Trophoblast cell (in vitro differentiated cells and primary cell): ENCODE measurements around the gene LYRM7. TPM values are rescaled to one million over a fixed set of nuclear protein-coding genes. Genes with fewer than 3 reads are reported as not detected.
"Not testable (repeated sequence)": the region's sequence is repeated elsewhere in the genome, so short reads cannot be mapped to it uniquely, and the experiment has no call there.

Experiments used
- DNase-seq, 2 donors: peaks; one replicate each; pipeline ENCODE4 v3.0.0-alpha.2; 2016
- H2AFZ ChIP-seq: 2 replicates; pipeline ENCODE4 v1.6.1; 2013; ENCODE audit warnings: low read length, moderate library complexity, mild to moderate bottlenecking; ENCODE audit not compliant: insufficient read depth, poor library complexity
- H2AK5ac ChIP-seq: 2 replicates; pipeline ENCODE4 v1.6.1; 2013; ENCODE audit warnings: mild to moderate bottlenecking, low read length
- H2BK120ac ChIP-seq: 2 replicates; pipeline ENCODE4 v1.6.1; 2013; ENCODE audit warnings: low read length, mild to moderate bottlenecking, moderate library complexity; ENCODE audit not compliant: insufficient read depth, poor library complexity
- H2BK12ac ChIP-seq: 2 replicates; pipeline ENCODE4 v1.6.1; 2013; ENCODE audit warnings: mild to moderate bottlenecking, low read length, moderate library complexity
- H2BK5ac ChIP-seq: 2 replicates; pipeline ENCODE4 v1.6.1; 2013; ENCODE audit warnings: low read length, low read depth, moderate library complexity, mild to moderate bottlenecking; ENCODE audit not compliant: poor library complexity
- H3K14ac ChIP-seq: 2 replicates; pipeline ENCODE4 v1.6.1; 2013; ENCODE audit warnings: mild to moderate bottlenecking, low read length
- H3K18ac ChIP-seq: 2 replicates; pipeline ENCODE4 v1.6.1; 2013; ENCODE audit warnings: mild to moderate bottlenecking, low read length
- H3K23ac ChIP-seq: 2 replicates; pipeline ENCODE4 v1.6.1; 2013; ENCODE audit warnings: low read length
- H3K27ac ChIP-seq: 2 replicates; pipeline ENCODE4 v1.5.1; 2013; ENCODE audit warnings: low read depth, mild to moderate bottlenecking, inconsistent platforms, low read length, moderate library complexity
- H3K27me3 ChIP-seq: 2 replicates; pipeline ENCODE4 v1.6.1; 2013; ENCODE audit warnings: inconsistent platforms, mild to moderate bottlenecking, low read length, moderate library complexity; ENCODE audit not compliant: insufficient read depth
- H3K36me3 ChIP-seq, 2 experiments: 1 replicate in 1 of 2; 2 replicates in 1 of 2; pipeline ENCODE4 v1.6.1; 2013; ENCODE audit warnings: low read length in 2 of 2, mild to moderate bottlenecking in 2 of 2, moderate library complexity in 1 of 2; ENCODE audit not compliant: insufficient read depth in 2 of 2, control insufficient read depth in 1 of 2
- H3K4ac ChIP-seq: 2 replicates; pipeline ENCODE4 v1.6.1; 2013; ENCODE audit warnings: low read depth, mild to moderate bottlenecking, low read length, moderate library complexity
- H3K4me1 ChIP-seq, 2 experiments: 1 replicate in 1 of 2; 2 replicates in 1 of 2; pipeline ENCODE4 v1.6.1; 2013; ENCODE audit warnings: low read length in 2 of 2, mild to moderate bottlenecking in 2 of 2, moderate library complexity in 1 of 2; ENCODE audit not compliant: insufficient read depth in 2 of 2, control insufficient read depth in 1 of 2
- H3K4me2 ChIP-seq: 2 replicates; pipeline ENCODE4 v1.6.1; 2013; ENCODE audit warnings: inconsistent platforms, mild to moderate bottlenecking, low read length, moderate library complexity
- H3K4me3 ChIP-seq: 2 replicates; pipeline ENCODE4 v1.5.1; 2013; ENCODE audit warnings: mild to moderate bottlenecking, low read depth, low read length, inconsistent platforms
- H3K79me1 ChIP-seq: one replicate; pipeline ENCODE4 v1.6.1; 2013; ENCODE audit warnings: low read length
- H3K79me2 ChIP-seq: 2 replicates; pipeline ENCODE4 v1.6.1; 2013; ENCODE audit warnings: low read length, mild to moderate bottlenecking; ENCODE audit not compliant: control insufficient read depth, insufficient read depth, poor library complexity
- H3K9ac ChIP-seq: 2 replicates; pipeline ENCODE4 v1.6.1; 2013; ENCODE audit warnings: mild to moderate bottlenecking, low read length
- H3K9me3 ChIP-seq: 2 replicates; pipeline ENCODE4 v1.6.1; 2013; ENCODE audit warnings: low read depth, mild to moderate bottlenecking, control low read depth, inconsistent platforms, low read length; ENCODE audit not compliant: insufficient read depth
- H4K12ac ChIP-seq: 2 replicates; pipeline ENCODE4 v1.6.1; 2013; ENCODE audit warnings: low read depth, mild to moderate bottlenecking, low read length, moderate library complexity
- H4K8ac ChIP-seq: 2 replicates; pipeline ENCODE4 v1.6.1; 2013; ENCODE audit warnings: low read depth, mild to moderate bottlenecking, low read length, moderate library complexity
- H4K91ac ChIP-seq: one replicate; pipeline ENCODE4 v1.6.1; 2013; ENCODE audit warnings: low read depth, mild to moderate bottlenecking, low read length, moderate library complexity
- WGBS: extraction: QIAGEN DNeasy Blood & Tissue Kit; methylation state at CpG from one replicate; pipeline ENCODE4 v1.1.7; 2013; ENCODE audit warnings: missing lambda C conversion rate; ENCODE audit not compliant: insufficient read length, insufficient coverage; ENCODE audit errors: extremely low coverage; 5-methylcytosine and 5-hydroxymethylcytosine counted together
- polyA plus RNA-seq: library from polyadenylated mRNA; stranded (reverse); fragments of 200-250 nt; gene quantifications from 2 replicates; pipeline ENCODE4 v1.2.3, GENCODE V29; 2013

Gene LYRM7
- 3.2 TPM in 2 replicates for polyA plus RNA-seq

- peak within 1 kb of the TSS; percentile 15 for H3K14ac ChIP-seq
- no peaks in the 10 kb centered on the region for H3K79me1 ChIP-seq
- no peak within 1 kb of the TSS for H3K23ac ChIP-seq
- peak within 1 kb of the TSS; percentile 59 for H3K9ac ChIP-seq
- peak within 1 kb of the TSS; percentile 74 for H4K12ac ChIP-seq
- no peak within 1 kb of the TSS for H2AK5ac ChIP-seq
- no peaks in the 10 kb centered on the region for H3K36me3 ChIP-seq
- H2BK5ac ChIP-seq = no peak within 1 kb of the TSS
- no peak within 1 kb of the TSS for H3K27ac ChIP-seq
- H3K79me2 ChIP-seq = no peaks in the 10 kb centered on the region
- H2AFZ ChIP-seq = peak within 1 kb of the TSS; percentile 51
- H2BK120ac ChIP-seq = no peak within 1 kb of the TSS
- H4K91ac ChIP-seq = no peak within 1 kb of the TSS
- peaks cover 0 to 5% of the 10 kb centered on the region in 2 experiments for H3K4me1 ChIP-seq
- DNase-seq = peak; percentile 99 to 100
- WGBS = no CpG with 5 or more reads among the region's 42 CpGs
- no peaks in the 10 kb centered on the region for H3K27me3 ChIP-seq
- no peak within 1 kb of the TSS for H3K4ac ChIP-seq
- no peak within 1 kb of the TSS for H3K18ac ChIP-seq
- peak within 1 kb of the TSS; percentile 90 for H3K4me2 ChIP-seq
- H2BK12ac ChIP-seq = no peak within 1 kb of the TSS
- peak within 1 kb of the TSS; percentile 78 for H3K4me3 ChIP-seq
- peak within 1 kb of the TSS; percentile 64 for H4K8ac ChIP-seq
- H3K9me3 ChIP-seq = no peaks in the 10 kb centered on the region
Measured at GRCh38 chr5:131170540-131171275, at the start of gene LYRM7. Gene LYRM7 (plus strand): TSS chr5:131170944. CDS start chr5:131171021, 77 bp downstream.

GRCh38 chr5:131127244-131127643 lies 43.5 kb upstream of the LYRM7 start:
- H3K4me1 ChIP-seq, H3K79me1 ChIP-seq, H2AFZ ChIP-seq, H3K9ac ChIP-seq, H2BK120ac ChIP-seq, H4K12ac ChIP-seq, H3K18ac ChIP-seq, H4K8ac ChIP-seq, H2BK5ac ChIP-seq, H3K9me3 ChIP-seq, H3K36me3 ChIP-seq, H3K27ac ChIP-seq, H4K91ac ChIP-seq, H3K4me2 ChIP-seq, H3K4ac ChIP-seq, H3K4me3 ChIP-seq, H2BK12ac ChIP-seq, H3K23ac ChIP-seq, H2AK5ac ChIP-seq, H3K14ac ChIP-seq, DNase-seq, H3K27me3 ChIP-seq, H3K79me2 ChIP-seq: not testable (repeated sequence)
- no CpG with 5 or more reads among the region's 2 CpGs for WGBS

- Histone ChIP-seq H3K9me3 (no peaks in the 10 kb centered on the region), H2AK5ac (no peak overlapping the region), H3K79me1 (no peaks in the 10 kb centered on the region), H2BK5ac (no peak overlapping the region), H3K27ac (no peak overlapping the region), H2BK12ac (no peak overlapping the region), H2BK120ac (no peak overlapping the region), H4K12ac (no peak overlapping the region), H4K8ac (no peak overlapping the region), H3K4me3 (no peak overlapping the region), H3K14ac (no peak overlapping the region), H3K18ac (no peak overlapping the region), H3K9ac (no peak overlapping the region), H3K23ac (no peak overlapping the region), H4K91ac (no peak overlapping the region), H2AFZ (no peak overlapping the region), H3K4ac (no peak overlapping the region), H3K4me2 (no peak overlapping the region), H3K27me3 (no peaks in the 10 kb centered on the region), H3K79me2 (no peaks in the 10 kb centered on the region), H3K4me1 (no peaks in the 10 kb centered on the region), H3K36me3 (no peaks in the 10 kb centered on the region)
- no peak for DNase-seq
- no CpG with 5 or more reads among the region's 4 CpGs for WGBS
Measured at GRCh38 chr5:131129306-131129705, 41.4 kb upstream of the LYRM7 start.

GRCh38 chr5:131133091-131133490 lies 37.7 kb upstream of the LYRM7 start:
- H3K79me1 ChIP-seq, H2AFZ ChIP-seq, H3K27ac ChIP-seq, H3K9ac ChIP-seq, H3K4me3 ChIP-seq, H4K91ac ChIP-seq, H3K27me3 ChIP-seq, H2AK5ac ChIP-seq, H3K14ac ChIP-seq, H3K4me1 ChIP-seq, DNase-seq, H3K4me2 ChIP-seq, H3K36me3 ChIP-seq, H3K18ac ChIP-seq, H4K8ac ChIP-seq, H4K12ac ChIP-seq, H3K23ac ChIP-seq, H2BK12ac ChIP-seq, H3K4ac ChIP-seq, H3K79me2 ChIP-seq, H2BK5ac ChIP-seq, H2BK120ac ChIP-seq, H3K9me3 ChIP-seq: not testable (repeated sequence)
- WGBS = no CpG with 5 or more reads among the region's 2 CpGs
